ENCODE data around the gene ENO2.

DNA sequence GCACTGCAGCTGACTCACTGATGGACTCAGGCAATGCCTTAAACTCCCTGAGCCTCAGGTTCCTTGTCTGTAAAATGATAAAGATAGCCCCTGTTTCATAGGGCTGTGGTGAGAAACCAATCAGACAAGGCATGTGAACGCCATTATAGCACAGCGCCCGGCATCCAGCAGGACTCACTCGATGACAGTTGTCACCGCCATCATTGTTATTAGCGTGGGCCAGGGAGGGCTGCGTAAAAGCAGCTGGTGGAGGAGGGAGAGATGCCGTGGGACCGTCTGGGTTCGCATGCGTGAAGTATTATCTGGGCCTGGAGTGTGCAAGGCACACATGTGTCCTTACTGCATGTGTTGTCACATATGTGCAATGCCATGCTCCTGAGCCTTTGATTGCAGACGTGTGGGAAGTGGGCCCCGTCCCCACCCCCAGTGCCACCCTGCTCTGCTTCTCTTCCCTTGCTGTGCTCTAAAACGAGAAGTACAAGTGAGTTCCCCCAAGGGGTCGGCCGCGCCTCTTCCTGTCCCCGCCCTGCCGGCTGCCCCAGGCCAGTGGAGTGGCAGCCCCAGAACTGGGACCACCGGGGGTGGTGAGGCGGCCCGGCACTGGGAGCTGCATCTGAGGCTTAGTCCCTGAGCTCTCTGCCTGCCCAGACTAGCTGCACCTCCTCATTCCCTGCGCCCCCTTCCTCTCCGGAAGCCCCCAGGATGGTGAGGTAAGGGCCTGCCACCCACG lies 36.6 kb downstream of the ENO2 start, which contains the start of gene PTPN6:
- TF ChIP-seq, protein P1, sequence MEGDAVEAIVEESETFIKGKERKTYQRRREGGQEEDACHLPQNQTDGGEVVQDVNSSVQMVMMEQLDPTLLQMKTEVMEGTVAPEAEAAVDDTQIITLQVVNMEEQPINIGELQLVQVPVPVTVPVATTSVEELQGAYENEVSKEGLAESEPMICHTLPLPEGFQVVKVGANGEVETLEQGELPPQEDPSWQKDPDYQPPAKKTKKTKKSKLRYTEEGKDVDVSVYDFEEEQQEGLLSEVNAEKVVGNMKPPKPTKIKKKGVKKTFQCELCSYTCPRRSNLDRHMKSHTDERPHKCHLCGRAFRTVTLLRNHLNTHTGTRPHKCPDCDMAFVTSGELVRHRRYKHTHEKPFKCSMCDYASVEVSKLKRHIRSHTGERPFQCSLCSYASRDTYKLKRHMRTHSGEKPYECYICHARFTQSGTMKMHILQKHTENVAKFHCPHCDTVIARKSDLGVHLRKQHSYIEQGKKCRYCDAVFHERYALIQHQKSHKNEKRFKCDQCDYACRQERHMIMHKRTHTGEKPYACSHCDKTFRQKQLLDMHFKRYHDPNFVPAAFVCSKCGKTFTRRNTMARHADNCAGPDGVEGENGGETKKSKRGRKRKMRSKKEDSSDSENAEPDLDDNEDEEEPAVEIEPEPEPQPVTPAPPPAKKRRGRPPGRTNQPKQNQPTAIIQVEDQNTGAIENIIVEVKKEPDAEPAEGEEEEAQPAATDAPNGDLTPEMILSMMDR (IDR thresholded peaks at IDR 0.05) = no peak
- TF ChIP-seq POLR2A (IDR thresholded peaks at IDR 0.05) = peak in 1 of 2 donors; percentile 15
